Parathyroid adenoma (tissue), 2 donors: ENCODE data around the gene CDC123.

Experiments
- H2AFZ ChIP-seq: fragments of 300-600 bp; sonication (generic); one replicate; pipeline ENCODE4 v1.7.0; 2017; ENCODE audit warnings: antibody characterized with exemption, mild to moderate bottlenecking
- H3K27ac ChIP-seq: fragments of 300-600 bp; sonication (generic); one replicate; pipeline ENCODE4 v1.7.0; 2017
- H3K27me3 ChIP-seq: fragments of 300-600 bp; sonication (generic); one replicate; pipeline ENCODE4 v1.7.0; 2017; ENCODE audit warnings: low read length; ENCODE audit not compliant: control insufficient read depth, insufficient read depth
- H3K36me3 ChIP-seq: fragments of 300-600 bp; sonication (generic); one replicate; pipeline ENCODE4 v1.7.0; 2017; ENCODE audit warnings: low read length; ENCODE audit not compliant: control insufficient read depth, insufficient read depth
- H3K4me1 ChIP-seq: fragments of 300-600 bp; sonication (generic); one replicate; pipeline ENCODE4 v1.7.0; 2017; ENCODE audit warnings: control low read depth
- H3K4me2 ChIP-seq: fragments of 300-600 bp; sonication (generic); one replicate; pipeline ENCODE4 v1.7.0; 2017; ENCODE audit warnings: low read length
- H3K4me3 ChIP-seq: fragments of 300-600 bp; sonication (generic); one replicate; pipeline ENCODE4 v1.7.0; 2017; ENCODE audit warnings: low read depth, low read length
- H3K79me2 ChIP-seq: fragments of 300-600 bp; sonication (generic); one replicate; pipeline ENCODE4 v1.7.0; 2017; ENCODE audit warnings: control low read depth
- H3K9ac ChIP-seq: fragments of 300-600 bp; sonication (generic); one replicate; pipeline ENCODE4 v1.7.0; 2017; ENCODE audit warnings: mild to moderate bottlenecking
- H3K9me3 ChIP-seq: fragments of 300-600 bp; sonication (generic); one replicate; pipeline ENCODE4 v1.7.0; 2017; ENCODE audit warnings: low read length; ENCODE audit not compliant: control insufficient read depth
- CTCF ChIP-seq: fragments of 300-600 bp; sonication (generic); IDR thresholded peaks from one replicate; pipeline ENCODE4 v1.7.0; 2017; ENCODE audit warnings: antibody characterized with exemption, mild to moderate bottlenecking
- donor health status: primary hyperparathyroidism.

CDC123 gene

GRCh38 chr10:12235116-12235694 is 39.2 kb downstream of the CDC123 start:
- no peak overlapping the region for H3K27ac ChIP-seq
- no peak for TF ChIP-seq CTCF
- H3K4me1 ChIP-seq: no peaks in the 10 kb centered on the region
- H3K79me2 ChIP-seq: no peaks in the 10 kb centered on the region
- H3K27me3 ChIP-seq: no peaks in the 10 kb centered on the region
- no peaks in the 10 kb centered on the region for H3K9me3 ChIP-seq
- no peak overlapping the region for H2AFZ ChIP-seq
- H3K4me2 ChIP-seq: no peak overlapping the region
- no peak overlapping the region for H3K4me3 ChIP-seq
- H3K9ac ChIP-seq: no peak overlapping the region
- no peaks in the 10 kb centered on the region for H3K36me3 ChIP-seq

- no peak overlapping the region for H2AFZ ChIP-seq
- H3K4me1 ChIP-seq: no peaks in the 10 kb centered on the region
- H3K36me3 ChIP-seq: no peaks in the 10 kb centered on the region
- H3K79me2 ChIP-seq: peaks cover 2% of the 10 kb centered on the region
- no peaks in the 10 kb centered on the region for H3K9me3 ChIP-seq
- no peak overlapping the region for H3K4me2 ChIP-seq
- H3K27me3 ChIP-seq: no peaks in the 10 kb centered on the region
- H3K4me3 ChIP-seq: no peak overlapping the region
- H3K9ac ChIP-seq: no peak overlapping the region
- TF ChIP-seq CTCF: no peak
- H3K27ac ChIP-seq: no peak overlapping the region
These were observed 39.8 kb downstream of the CDC123 start for GRCh38 chr10:12235796-12236195.

- TF ChIP-seq CTCF: no peak
- Histone ChIP-seq H3K9me3 (no peaks in the 10 kb centered on the region), H3K4me2 (no peak overlapping the region), H3K27me3 (no peaks in the 10 kb centered on the region), H3K4me1 (no peaks in the 10 kb centered on the region), H3K27ac (no peak overlapping the region), H3K4me3 (no peak overlapping the region), H3K36me3 (no peaks in the 10 kb centered on the region), H3K79me2 (peaks cover 2% of the 10 kb centered on the region), H3K9ac (no peak overlapping the region), H2AFZ (no peak overlapping the region)
These were observed 41.6 kb downstream of the CDC123 start for GRCh38 chr10:12237265-12238220.

GRCh38 chr10:12238821-12239220 is 42.8 kb downstream of the CDC123 start:
- H3K9me3 ChIP-seq: no peaks in the 10 kb centered on the region
- no peak overlapping the region for H3K9ac ChIP-seq
- H3K27me3 ChIP-seq: no peaks in the 10 kb centered on the region
- no peak overlapping the region for H2AFZ ChIP-seq
- TF ChIP-seq CTCF: no peak
- no peaks in the 10 kb centered on the region for H3K4me1 ChIP-seq
- no peak overlapping the region for H3K27ac ChIP-seq
- H3K79me2 ChIP-seq: peaks cover 2% of the 10 kb centered on the region
- no peak overlapping the region for H3K4me3 ChIP-seq
- H3K36me3 ChIP-seq: no peaks in the 10 kb centered on the region
- no peak overlapping the region for H3K4me2 ChIP-seq
